ENCODE data around the gene ZNF343.
"Not testable (repeated sequence)": the region's sequence is repeated elsewhere in the genome, so short reads cannot be mapped to it uniquely, and the experiment has no call there.

- TF ChIP-seq, protein P1, sequence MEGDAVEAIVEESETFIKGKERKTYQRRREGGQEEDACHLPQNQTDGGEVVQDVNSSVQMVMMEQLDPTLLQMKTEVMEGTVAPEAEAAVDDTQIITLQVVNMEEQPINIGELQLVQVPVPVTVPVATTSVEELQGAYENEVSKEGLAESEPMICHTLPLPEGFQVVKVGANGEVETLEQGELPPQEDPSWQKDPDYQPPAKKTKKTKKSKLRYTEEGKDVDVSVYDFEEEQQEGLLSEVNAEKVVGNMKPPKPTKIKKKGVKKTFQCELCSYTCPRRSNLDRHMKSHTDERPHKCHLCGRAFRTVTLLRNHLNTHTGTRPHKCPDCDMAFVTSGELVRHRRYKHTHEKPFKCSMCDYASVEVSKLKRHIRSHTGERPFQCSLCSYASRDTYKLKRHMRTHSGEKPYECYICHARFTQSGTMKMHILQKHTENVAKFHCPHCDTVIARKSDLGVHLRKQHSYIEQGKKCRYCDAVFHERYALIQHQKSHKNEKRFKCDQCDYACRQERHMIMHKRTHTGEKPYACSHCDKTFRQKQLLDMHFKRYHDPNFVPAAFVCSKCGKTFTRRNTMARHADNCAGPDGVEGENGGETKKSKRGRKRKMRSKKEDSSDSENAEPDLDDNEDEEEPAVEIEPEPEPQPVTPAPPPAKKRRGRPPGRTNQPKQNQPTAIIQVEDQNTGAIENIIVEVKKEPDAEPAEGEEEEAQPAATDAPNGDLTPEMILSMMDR (conservative IDR thresholded peaks at IDR 0.05; ENCODE audit: low read length): not testable (repeated sequence)
- TF ChIP-seq EZH2phosphoT487 (IDR thresholded peaks at IDR 0.05; ENCODE audit: borderline replicate concordance): not testable (repeated sequence)
Measured at GRCh38 chr20:2506426-2506825, 2.3 kb downstream of the ZNF343 start.
